ENCODE data around the gene SLC35A2. TPM values are rescaled to one million over a fixed set of nuclear protein-coding genes. Genes with fewer than 3 reads are reported as not detected.

Gene SLC35A2
- total and polyA plus RNA-seq, 4 donors: 16.7 to 41.2 (median 32.0) TPM

DNA sequence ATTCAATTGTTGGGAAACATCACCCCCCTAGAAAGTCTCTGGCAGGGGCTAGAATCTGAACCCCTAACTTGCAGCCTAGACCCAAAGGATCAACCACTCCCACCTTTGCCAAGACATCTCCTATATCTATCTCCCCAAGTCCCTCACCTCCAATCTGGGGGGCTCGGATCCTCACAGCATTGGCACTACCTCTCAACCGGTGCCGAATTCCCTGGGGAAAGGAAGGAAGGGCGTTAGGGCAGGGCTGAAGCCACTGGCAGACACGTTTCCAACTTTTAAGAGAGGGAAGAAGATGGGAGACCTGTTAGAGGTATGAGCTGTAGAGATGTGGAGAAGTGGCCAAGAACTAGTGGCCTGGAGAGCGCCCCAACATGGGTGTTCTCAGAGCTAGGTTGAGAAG, 16.6 kb downstream of the SLC35A2 start:
- ATAC-seq (ENCODE audit: insufficient read depth, low FRiP score) (no peak), DNase-seq (no peak)
- no peak overlapping the region for H3K4me3 ChIP-seq
- H3K9ac ChIP-seq (ENCODE audit: insufficient read depth in 1 of 2, low read length in 2 of 2): no peak overlapping the region
- H3K27ac ChIP-seq (ENCODE audit: low read depth in 1 of 2, low read length in 1 of 2): no peak overlapping the region
- 74 to 92% methylated on average over 6 of the region's 6 CpGs for WGBS, 2 donors
- no peaks in the 10 kb centered on the region for H3K27me3 ChIP-seq (ENCODE audit: control insufficient read depth in 3 of 3, insufficient read depth in 3 of 3, low read length in 2 of 3)
- H3K4me1 ChIP-seq (ENCODE audit: control insufficient read depth in 5 of 5, insufficient read depth in 5 of 5, low read length in 5 of 5): peaks cover 0 to 12% (median 3%) of the 10 kb centered on the region in 5 donors
- peaks cover 0 to 7% (median under 1%) of the 10 kb centered on the region in 4 donors for H3K9me3 ChIP-seq (ENCODE audit: control insufficient read depth in 4 of 4, insufficient read depth in 3 of 4, low read length in 3 of 4)
- peaks cover 0 to 3% (median under 1%) of the 10 kb centered on the region in 4 donors for H3K36me3 ChIP-seq (ENCODE audit: control insufficient read depth in 4 of 4, insufficient read depth in 4 of 4, low read length in 4 of 4)
- TF ChIP-seq, protein P1, sequence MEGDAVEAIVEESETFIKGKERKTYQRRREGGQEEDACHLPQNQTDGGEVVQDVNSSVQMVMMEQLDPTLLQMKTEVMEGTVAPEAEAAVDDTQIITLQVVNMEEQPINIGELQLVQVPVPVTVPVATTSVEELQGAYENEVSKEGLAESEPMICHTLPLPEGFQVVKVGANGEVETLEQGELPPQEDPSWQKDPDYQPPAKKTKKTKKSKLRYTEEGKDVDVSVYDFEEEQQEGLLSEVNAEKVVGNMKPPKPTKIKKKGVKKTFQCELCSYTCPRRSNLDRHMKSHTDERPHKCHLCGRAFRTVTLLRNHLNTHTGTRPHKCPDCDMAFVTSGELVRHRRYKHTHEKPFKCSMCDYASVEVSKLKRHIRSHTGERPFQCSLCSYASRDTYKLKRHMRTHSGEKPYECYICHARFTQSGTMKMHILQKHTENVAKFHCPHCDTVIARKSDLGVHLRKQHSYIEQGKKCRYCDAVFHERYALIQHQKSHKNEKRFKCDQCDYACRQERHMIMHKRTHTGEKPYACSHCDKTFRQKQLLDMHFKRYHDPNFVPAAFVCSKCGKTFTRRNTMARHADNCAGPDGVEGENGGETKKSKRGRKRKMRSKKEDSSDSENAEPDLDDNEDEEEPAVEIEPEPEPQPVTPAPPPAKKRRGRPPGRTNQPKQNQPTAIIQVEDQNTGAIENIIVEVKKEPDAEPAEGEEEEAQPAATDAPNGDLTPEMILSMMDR (IDR thresholded peaks at IDR 0.05; ENCODE audit: control extremely low read depth, extremely low read depth): no peak

DNA sequence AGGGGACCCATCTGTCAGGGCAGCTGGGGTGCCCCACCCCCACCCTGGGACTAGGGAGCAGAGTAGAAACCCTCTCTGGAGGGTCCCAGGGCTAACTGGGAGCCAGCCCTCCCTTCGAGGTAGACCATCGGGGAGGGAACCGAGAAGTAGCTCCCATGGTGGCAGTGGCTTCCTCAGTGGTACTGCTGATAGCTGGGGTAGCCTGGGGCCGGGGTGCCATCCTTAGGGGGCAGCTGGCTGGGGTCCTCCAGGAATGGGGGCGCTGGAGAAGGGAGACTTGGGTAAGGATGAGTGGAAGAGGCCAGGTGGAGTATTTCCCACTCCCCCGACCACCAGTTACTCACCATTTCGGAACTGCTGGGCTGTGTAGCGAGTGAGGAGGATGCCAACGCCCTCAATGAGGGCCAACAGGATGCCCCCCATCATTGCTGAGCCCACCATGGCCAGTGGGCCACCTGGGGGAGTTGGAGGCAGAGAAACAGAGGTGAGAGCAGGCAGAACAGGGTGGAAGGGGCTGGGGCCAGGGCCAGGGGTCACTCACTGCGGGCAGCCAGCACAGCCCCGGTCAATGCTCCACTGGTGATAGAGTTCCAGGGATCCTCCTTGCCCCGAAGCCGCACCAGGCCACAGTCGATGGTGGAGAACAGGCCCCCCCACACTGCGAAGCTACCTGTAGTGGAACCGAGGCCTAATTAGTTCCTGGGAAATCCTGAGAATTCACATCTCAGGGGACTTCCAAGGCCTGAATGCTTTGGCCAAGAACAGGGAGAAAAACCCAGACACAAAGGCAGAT, 17.7 kb downstream of the SLC35A2 start:
- Histone ChIP-seq H3K9ac (ENCODE audit: insufficient read depth in 1 of 2, low read length in 2 of 2) (no peak overlapping the region), H3K9me3 (ENCODE audit: control insufficient read depth in 4 of 4, insufficient read depth in 3 of 4, low read length in 3 of 4) (peaks cover 0 to 7% (median under 1%) of the 10 kb centered on the region in 4 donors), H3K36me3 (ENCODE audit: control insufficient read depth in 4 of 4, insufficient read depth in 4 of 4, low read length in 4 of 4) (peaks cover 0 to 3% (median under 1%) of the 10 kb centered on the region in 4 donors), H3K4me3 (no peak overlapping the region), H3K4me1 (ENCODE audit: control insufficient read depth in 5 of 5, insufficient read depth in 5 of 5, low read length in 5 of 5) (peaks cover 0 to 12% (median 3%) of the 10 kb centered on the region in 5 donors), H3K27me3 (ENCODE audit: control insufficient read depth in 3 of 3, insufficient read depth in 3 of 3, low read length in 2 of 3) (no peaks in the 10 kb centered on the region), H3K27ac (ENCODE audit: low read depth in 1 of 2, low read length in 1 of 2) (no peak overlapping the region)
- no peak for ATAC-seq (ENCODE audit: insufficient read depth, low FRiP score)
- 79 to 100% methylated on average over 10 to 16 of the region's 16 CpGs for WGBS, 2 donors
- TF ChIP-seq, protein P1 (IDR thresholded peaks at IDR 0.05; ENCODE audit: control extremely low read depth, extremely low read depth): no peak
- no peak for DNase-seq

DNA sequence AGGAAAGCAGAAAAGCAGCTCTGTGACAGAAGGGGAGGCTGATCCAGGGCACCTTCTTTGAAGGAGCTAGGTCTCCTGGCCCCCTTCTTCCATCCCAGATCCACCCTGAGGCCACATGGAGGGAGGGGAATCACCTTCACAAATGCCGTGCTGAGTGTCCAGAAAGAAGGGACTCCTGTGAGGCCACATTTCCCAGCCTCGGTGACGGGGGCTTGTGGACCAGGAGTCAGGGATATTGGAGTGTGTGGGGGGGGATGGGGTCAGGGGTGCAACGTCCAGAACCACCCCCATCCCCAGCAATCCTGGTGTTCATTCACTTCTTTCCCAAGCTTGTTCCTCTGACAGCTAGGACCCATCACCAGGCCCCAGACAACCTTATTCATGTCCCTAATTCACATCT, 18.6 kb downstream of the SLC35A2 start:
- peaks cover 0 to 9% (median 3%) of the 10 kb centered on the region in 5 donors for H3K4me1 ChIP-seq (ENCODE audit: control insufficient read depth in 5 of 5, insufficient read depth in 5 of 5, low read length in 5 of 5)
- no peak for DNase-seq
- ATAC-seq (ENCODE audit: insufficient read depth, low FRiP score): no peak
- no peaks in the 10 kb centered on the region for H3K27me3 ChIP-seq (ENCODE audit: control insufficient read depth in 3 of 3, insufficient read depth in 3 of 3, low read length in 2 of 3)
- H3K9me3 ChIP-seq (ENCODE audit: control insufficient read depth in 4 of 4, insufficient read depth in 3 of 4, low read length in 3 of 4): peaks cover 0 to 7% (median under 1%) of the 10 kb centered on the region in 4 donors
- H3K27ac ChIP-seq (ENCODE audit: low read depth in 1 of 2, low read length in 1 of 2): no peak overlapping the region
- H3K4me3 ChIP-seq: no peak overlapping the region
- H3K9ac ChIP-seq (ENCODE audit: insufficient read depth in 1 of 2, low read length in 2 of 2): no peak overlapping the region
- H3K36me3 ChIP-seq (ENCODE audit: control insufficient read depth in 4 of 4, insufficient read depth in 4 of 4, low read length in 4 of 4): peaks cover 0 to 3% (median under 1%) of the 10 kb centered on the region in 4 donors
- WGBS, 2 donors: 68 to 80% methylated on average over 1 to 4 of the region's 4 CpGs
- TF ChIP-seq, protein P1 (IDR thresholded peaks at IDR 0.05; ENCODE audit: control extremely low read depth, extremely low read depth): no peak

Data from lung (tissue), 12 donors.